A172 (cell line): ENCODE results near the gene STX16. TPM values are rescaled to one million over a fixed set of nuclear protein-coding genes. Genes with fewer than 3 reads are reported as not detected.

Experiments
- DNase-seq: peaks from one replicate; pipeline ENCODE4 v3.0.0-alpha.2; 2015; ENCODE audit warnings: low spot score
- total RNA-seq: library from RNA; depleted of rRNA; stranded (reverse); fragments of >200 nt; shearing (Covaris generic); gene quantifications from 2 replicates; pipeline ENCODE4 v1.2.3, GENCODE V29; 2014

The STX16 gene
- total RNA-seq, 1 experiment from 2014 or later: 10.9 TPM

DNA sequence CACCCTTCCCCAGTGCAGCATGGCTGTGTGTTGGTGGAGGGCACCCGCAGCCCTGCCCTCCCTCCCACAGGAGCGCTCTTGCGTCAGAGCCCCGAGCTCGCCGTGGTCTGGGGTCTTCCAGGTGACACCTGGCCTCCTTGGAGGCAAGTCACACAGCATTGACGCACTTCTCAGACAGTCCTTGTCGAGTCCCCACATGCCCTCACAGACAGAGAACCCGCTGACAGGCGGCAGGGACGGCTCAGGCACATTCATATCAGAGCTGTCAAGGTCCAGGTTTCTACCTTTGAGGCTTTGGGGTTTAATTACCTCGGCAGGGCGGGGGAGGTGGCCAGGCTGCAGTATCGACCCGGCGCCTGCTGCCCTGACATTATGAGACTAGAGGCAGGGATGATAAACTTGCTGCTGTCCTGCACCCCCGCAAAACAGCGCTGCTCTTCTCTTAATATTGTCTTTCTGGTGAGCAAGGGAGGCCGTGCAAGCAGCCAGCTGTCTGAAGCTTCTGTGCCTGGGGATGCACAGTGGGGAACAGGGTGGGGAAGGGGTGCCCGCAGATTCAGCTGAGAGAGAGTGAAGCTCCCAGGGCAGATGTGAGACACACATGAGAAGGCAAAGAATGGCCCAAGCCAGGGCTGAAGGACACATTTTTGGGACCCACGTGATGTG lies 46.3 kb downstream of the STX16 start:
- DNase-seq: no peak

- DNase-seq: no peak
These were observed 47.0 kb downstream of the STX16 start for GRCh38 chr20:58697867-58698703.

DNA sequence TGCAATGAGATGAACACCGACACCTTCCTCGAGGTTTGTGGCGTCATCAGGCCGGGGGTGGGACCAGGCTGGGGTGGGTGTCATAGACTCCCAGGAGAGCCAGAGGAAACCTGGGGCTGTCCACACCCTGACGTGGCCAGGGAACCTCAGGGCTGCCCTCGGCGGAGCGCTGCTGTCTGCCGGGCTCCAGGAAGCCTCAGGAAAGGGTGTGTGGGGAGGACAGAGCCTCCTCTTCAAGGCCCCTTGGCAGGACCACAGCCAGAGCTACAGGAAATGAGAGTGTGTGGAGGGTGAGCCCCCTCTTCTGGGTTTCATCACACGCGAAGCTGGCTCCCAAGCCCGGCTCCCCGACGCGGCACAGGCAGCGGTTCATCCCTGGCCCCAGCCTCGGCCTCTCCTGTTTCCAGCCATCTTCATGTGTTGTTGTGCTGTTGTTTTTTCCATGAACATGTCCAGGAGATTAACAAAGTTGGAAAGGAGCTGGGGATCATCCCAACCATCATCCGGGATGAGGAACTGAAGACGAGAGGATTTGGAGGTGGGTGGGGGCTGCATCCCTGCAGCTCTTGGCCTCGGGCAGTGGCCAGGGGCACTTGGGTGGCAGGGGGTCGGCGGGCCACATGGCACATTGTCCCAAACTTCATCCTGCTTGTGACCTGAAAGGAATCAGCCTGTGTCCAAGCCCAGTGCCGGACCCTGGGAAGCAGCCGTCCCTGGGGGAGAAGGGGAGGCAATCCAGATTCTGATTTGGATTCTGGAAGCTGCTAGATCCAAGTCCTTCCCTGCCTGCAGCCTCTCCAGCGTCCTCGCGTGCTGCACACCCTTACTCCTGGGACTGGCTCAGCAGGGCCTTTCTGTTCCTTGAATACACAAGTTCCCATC lies 47.9 kb downstream of the STX16 start:
- no peak for DNase-seq

- DNase-seq: no peak
These were observed 48.6 kb downstream of the STX16 start for GRCh38 chr20:58699623-58700107.

DNA sequence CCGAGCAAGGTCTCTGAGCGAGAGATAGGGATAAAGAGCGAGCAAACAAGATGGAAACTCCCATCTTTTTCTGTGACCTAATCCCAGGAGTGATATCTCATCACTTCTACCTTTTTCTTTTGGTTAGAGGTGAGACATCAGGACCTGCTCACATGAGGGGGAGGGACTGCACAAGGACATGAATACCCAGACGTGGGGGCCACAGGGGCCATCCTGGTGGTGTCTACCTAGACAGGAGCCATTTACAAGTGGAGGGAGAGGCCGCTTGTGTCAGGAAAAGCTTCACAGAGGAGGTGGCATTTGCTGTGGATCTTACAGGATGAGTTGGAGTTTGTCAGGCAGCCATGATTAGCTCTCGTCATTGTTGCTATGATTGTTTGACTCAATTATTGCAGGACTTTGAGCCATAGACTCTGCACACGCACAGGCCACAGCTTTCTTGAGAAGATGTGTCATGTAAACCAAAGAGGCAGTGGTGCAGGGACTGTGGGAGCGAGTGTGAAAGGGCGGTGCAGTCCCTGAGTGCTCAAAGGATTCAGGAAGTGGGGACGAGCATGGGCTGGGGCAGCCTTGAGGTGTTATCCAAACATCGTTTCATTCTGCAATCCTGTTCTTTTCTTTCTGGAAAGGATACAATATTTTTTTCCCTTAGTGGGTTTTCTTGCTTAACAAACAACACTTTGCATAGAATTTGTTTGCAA lies 49.2 kb downstream of the STX16 start:
- no peak for DNase-seq

DNA sequence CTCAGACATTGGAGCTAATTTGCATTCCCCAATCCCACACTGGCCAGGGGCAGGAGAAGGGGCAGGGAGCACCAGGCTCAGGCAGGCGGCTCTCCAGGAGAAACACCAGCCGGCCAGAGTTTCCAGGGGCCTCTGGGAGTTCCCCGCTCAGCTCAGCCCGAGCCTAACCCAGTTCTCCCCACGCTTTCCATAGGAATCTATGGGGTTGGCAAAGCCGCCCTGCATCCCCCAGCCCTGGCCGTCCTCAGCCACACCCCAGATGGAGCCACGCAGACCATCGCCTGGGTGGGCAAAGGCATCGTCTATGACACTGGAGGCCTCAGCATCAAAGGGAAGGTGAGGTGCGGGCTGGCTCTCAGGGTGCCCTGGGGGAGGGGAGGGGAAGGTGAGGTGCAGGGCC lies 49.7 kb downstream of the STX16 start:
- no peak for DNase-seq

DNA sequence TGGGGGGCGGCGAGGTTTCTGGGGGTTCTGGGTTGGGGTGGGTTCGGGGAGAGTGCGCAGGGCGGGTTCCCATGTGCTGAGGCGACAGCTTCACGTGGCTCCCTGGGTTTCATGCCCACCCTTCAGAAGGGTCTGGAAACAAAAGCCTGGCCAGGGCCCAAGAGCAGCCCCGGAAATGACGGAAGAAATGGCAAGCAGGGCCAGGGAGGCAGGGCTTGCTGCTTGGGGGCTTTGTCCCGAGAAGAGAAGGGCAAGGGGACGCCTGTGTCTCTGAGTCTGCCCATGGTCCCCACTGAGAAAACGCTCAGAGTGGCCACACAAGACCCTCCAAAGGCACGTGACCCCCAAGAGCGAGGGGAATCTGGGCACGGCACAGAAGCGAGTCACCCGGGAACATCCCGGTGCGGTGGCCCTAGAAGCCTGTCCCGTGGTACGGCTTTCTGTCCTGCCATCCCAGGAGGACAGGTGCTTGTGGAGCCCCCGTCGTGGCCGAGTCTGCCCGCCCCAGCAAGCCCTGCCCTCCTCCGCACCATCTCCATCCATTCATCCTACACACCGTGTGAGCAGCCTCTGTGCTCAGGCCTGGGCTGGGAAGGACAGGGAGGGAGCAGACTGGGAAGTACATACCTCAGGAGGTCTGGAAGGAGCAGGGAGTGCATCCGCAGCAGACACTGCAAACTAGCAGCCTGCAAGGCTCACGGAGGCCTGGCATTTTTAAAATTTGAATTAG lies 50.5 kb downstream of the STX16 start:
- DNase-seq: no peak

- no peak for DNase-seq
These were observed 51.1 kb downstream of the STX16 start for GRCh38 chr20:58702161-58702510.

DNA sequence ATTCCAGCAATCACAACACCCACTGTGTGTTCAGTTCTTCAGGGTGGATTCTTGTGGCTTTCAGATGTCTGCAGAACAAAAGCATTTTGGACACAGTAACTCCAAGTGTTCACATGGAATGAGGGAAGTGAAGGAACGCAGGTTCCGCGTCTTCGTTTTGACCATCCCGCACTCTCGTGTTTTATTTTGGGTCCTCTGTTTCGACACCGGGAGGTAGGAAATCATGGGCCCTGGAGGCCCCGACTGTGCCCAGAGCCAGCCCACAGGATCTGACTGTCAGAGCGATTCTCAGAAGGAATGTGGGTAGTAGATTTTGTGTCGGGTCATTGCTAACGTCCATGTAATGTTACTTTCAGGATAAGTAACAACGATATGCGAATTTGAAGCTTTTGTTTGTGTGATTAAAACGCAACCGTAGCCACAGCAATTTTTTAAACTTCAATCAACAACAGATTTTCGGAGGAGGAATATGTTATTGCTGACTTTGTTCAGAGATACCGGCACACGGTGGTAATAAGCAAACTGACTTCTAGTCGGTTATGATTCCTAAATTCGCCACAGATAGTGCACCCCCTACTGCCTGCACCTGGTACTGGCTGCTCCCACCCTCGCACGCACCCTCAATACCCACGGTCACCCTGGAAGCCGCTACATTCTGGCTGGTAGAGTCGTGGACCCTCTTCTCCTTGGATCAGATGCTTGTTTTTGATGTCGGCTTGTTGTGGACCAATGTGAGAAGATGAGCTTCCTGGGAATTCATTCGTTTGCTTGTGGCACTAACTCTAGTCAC lies 52.0 kb downstream of the STX16 start:
- DNase-seq: no peak

DNA sequence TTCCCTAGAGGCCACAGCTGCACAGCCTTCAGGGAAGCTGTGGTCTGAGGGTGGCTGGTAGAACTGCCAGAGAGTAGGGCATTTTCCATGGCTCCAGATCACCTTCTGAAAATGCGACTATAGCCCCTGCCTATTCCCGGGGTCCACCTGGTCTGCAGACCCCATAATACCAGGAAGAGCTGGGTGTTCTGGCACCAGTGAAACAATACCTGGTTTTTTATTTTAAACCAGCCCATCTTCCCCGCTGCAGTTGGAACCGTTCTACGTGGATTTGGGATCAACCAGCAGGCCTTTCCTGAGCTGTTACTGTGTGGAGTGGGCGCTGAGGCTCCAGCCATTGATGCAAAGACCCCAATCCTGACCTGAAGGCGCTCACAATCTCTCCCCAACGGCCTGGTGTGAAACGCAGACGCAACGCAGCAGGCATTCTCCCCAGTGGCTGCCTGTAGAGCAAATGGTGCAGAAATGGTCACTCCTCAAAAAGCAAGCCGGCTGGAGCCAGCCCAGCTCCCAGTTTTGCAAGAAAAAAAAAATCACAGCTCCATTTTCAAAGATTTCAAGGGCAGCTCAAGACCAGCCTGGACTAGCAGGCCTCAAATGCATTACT lies 52.8 kb downstream of the STX16 start:
- DNase-seq: no peak

- no peak for DNase-seq
These were observed 54.3 kb downstream of the STX16 start for GRCh38 chr20:58705208-58705926.

DNA sequence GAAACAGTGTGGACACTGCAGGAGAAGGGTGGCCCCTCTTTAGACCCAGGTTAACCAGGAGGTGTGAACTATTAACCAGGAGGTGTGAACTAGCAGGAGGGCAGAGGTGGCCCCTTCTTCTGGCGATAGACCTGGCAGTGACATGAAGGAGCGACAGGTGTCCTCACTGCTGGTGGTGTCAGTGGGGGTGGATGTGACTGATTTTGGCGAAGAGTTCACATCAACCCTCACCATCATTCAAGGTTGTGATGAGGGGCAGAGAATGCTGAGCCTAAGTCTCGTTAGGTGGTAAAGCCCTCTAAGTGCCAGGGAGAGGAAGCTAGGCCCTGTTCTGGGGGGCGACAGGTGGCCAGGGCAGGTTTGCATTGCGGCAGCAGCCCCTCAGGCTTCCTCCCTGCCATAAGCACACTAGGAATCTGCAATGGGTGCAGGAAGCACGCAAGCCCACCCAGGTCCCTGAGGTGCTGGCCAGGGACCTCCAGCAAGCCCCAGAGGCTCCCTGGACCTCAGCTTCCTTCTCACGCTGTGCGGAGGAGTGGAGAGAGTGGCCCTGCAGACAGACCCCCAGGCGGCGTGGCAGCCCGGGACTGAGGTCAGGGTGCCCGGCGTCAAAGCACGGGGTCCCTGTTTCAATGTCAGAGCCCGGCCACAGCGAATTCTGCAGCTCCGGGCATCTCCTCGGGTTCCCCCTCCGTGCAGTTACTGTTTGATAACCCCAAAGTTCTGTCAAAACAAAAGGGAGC lies 55.2 kb downstream of the STX16 start:
- DNase-seq: no peak

GRCh38 chr20:58706975-58707681 lies 56.0 kb downstream of the STX16 start:
- no peak for DNase-seq

- no peak for DNase-seq
These were observed 56.7 kb downstream of the STX16 start for GRCh38 chr20:58707770-58708169.

GRCh38 chr20:58708246-58708931 lies 57.3 kb downstream of the STX16 start:
- no peak for DNase-seq

DNA sequence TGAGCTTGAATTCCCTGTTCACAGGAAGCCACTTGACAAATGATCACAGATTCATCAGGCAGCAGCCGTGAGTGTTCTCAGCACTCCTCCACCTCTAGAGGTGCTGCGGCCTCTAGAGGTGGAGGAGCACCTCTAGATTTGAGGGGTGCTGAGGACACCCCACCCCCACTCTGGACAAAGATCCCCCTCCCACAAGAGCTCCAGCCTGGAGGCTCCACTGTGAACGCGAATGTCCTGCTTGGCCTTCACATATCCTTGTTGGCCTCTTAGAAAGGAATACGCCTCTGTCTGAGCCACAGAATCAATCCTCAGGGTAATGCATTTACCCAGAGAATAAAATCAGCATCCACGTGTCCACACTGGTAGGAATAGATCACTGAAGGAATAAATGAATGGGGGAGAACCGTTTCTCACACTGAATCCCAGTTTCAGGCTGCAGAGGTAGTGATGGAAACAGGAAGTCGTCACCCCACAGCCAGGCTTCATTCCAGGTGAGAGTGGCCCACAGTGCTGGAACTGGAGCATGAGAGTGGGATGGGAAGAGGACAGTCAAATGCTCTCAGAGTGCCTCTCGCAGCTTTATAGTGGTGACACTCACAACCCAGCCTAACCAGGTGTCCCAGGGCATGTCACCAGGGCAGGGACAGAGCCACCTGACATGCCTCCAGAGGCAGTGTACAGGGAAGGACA lies 58.1 kb downstream of the STX16 start:
- DNase-seq: no peak

DNA sequence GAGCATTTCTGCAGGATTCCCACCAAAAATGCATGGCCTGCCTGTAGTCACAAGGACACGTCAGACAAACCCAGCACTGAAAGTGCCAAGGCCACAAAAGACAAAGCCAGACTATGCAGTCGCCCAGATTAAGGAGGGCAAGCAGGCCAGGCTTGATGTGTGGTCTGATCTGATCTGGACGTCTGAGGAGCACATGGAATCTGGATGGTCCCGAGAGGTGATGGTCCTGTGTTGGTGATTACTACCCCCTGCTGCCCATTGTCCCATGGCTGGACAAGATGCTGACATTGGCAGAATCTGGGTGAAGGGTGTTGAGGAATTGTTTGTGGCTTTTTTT lies 58.6 kb downstream of the STX16 start:
- no peak for DNase-seq
